IMR-90 (cell line): ENCODE results near the gene GNAO1.

Experiments used
- BHLHE40 ChIP-seq: fragments of 150-350 bp; IDR thresholded peaks from 2 replicates; pipeline ENCODE4 v1.6.1; 2016; ENCODE audit warnings: mild to moderate bottlenecking, low read depth, low read length
- CEBPB ChIP-seq: IDR thresholded peaks from 2 replicates; pipeline ENCODE4 v1.6.1; 2012; ENCODE audit warnings: low read depth, low read length, improper control_type of control experiment
- MXI1 ChIP-seq: IDR thresholded peaks from 2 replicates; pipeline ENCODE4 v1.6.1; 2012; ENCODE audit warnings: low read depth, mild to moderate bottlenecking, low read length, moderate library complexity, borderline replicate concordance
- POLR2A ChIP-seq: IDR thresholded peaks from 2 replicates; pipeline ENCODE4 v1.6.1; 2012; ENCODE audit warnings: mild to moderate bottlenecking, low read depth, low read length
- RAD21 ChIP-seq: IDR thresholded peaks from 2 replicates; pipeline ENCODE4 v1.6.1; 2012; ENCODE audit warnings: low read length, improper control_type of control experiment
- RFX5 ChIP-seq: IDR thresholded peaks from 2 replicates; pipeline ENCODE4 v1.8.0; 2012; ENCODE audit warnings: low read depth, mild to moderate bottlenecking, low read length, moderate library complexity
- SMC3 ChIP-seq: fragments of 150-350 bp; IDR thresholded peaks from 2 replicates; pipeline ENCODE4 v1.6.1; 2016; ENCODE audit warnings: low read depth, mild to moderate bottlenecking, antibody characterized with exemption, low read length, moderate library complexity
- TF ChIP-seq, protein P1 (sequence below): conservative IDR thresholded peaks from 2 replicates; pipeline ENCODE4 v1.5.1; 2012; ENCODE audit warnings: mild to moderate bottlenecking, low read depth, low read length, improper control_type of control experiment
- TF ChIP-seq, protein P2 (sequence below): fragments of 150-350 bp; IDR thresholded peaks from 2 replicates; pipeline ENCODE4 v1.6.1; 2017; ENCODE audit warnings: mild to moderate bottlenecking, antibody characterized with exemption, low read length, low read depth

DNA sequence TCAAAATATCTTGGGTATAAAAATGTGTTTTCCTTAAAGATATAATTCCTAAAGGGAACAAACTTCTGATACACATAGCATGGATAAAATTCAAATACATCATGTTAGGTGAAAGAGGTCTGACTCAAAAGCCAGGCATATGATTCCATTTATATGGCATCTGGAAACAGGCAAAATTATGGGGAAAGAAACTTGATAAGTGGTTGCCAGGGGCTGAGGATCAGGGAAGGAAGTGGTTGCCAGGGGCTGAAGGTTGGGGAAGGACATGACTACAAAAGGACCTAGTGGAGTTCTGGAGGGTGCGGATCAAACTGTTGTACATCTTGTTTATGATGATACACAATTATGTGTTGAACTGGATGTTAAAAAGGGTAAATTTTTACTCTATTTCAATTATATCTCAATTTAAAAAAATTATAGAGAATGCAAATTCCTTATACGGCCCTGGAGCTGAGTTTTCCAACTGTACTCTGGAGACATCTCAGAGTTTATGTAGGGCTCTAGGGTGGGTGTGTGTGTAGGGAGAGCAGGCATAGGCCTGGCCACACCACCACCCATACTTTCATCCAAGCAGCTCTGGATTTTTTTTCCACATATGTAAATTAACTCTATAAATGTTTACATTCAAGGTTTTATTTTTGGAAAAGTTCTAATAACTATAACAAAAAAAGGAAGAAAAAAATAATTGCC is 179.0 kb downstream of the GNAO1 start:
- no peak for TF ChIP-seq POLR2A
- no peak for TF ChIP-seq SMC3
- no peak for TF ChIP-seq CEBPB
- TF ChIP-seq, protein P1, sequence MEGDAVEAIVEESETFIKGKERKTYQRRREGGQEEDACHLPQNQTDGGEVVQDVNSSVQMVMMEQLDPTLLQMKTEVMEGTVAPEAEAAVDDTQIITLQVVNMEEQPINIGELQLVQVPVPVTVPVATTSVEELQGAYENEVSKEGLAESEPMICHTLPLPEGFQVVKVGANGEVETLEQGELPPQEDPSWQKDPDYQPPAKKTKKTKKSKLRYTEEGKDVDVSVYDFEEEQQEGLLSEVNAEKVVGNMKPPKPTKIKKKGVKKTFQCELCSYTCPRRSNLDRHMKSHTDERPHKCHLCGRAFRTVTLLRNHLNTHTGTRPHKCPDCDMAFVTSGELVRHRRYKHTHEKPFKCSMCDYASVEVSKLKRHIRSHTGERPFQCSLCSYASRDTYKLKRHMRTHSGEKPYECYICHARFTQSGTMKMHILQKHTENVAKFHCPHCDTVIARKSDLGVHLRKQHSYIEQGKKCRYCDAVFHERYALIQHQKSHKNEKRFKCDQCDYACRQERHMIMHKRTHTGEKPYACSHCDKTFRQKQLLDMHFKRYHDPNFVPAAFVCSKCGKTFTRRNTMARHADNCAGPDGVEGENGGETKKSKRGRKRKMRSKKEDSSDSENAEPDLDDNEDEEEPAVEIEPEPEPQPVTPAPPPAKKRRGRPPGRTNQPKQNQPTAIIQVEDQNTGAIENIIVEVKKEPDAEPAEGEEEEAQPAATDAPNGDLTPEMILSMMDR: no peak
- no peak for TF ChIP-seq BHLHE40
- no peak for TF ChIP-seq MXI1
- TF ChIP-seq RAD21: no peak
- no peak for TF ChIP-seq RFX5
- TF ChIP-seq, protein P2, sequence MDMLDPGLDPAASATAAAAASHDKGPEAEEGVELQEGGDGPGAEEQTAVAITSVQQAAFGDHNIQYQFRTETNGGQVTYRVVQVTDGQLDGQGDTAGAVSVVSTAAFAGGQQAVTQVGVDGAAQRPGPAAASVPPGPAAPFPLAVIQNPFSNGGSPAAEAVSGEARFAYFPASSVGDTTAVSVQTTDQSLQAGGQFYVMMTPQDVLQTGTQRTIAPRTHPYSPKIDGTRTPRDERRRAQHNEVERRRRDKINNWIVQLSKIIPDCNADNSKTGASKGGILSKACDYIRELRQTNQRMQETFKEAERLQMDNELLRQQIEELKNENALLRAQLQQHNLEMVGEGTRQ: no peak
